Measurements from ENCODE around the gene TBC1D1.

DNA sequence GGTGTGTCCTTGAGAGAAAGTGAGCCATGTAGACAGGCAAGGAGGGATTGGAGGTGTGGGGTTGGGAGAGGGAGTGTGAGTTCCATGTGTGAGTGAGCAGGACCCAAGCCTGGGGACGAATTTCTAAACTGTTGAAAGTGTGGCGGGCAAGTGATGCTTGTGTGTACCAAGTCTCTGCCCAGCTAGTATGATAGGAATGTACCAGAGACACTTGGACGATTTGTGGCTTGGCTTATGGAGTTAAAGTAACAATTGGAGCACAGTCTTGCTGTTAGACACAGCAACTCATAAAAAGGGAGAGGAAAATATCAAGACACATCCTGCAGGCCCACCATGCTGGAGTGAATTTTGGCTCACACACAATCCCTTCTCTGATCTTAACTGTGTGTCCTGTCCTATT lies 77.9 kb downstream of the TBC1D1 start:
- no peak for TF ChIP-seq SIN3A (IDR thresholded peaks at IDR 0.05; ENCODE audit: borderline replicate concordance, insufficient read depth, low read length)
- no peak for TF ChIP-seq TAF1 (IDR thresholded peaks at IDR 0.05; ENCODE audit: borderline replicate concordance, insufficient read depth, low read length)
